Endothelial cell (in vitro differentiated cells): ENCODE measurements around the gene ISOC2. TPM values are rescaled to one million over a fixed set of nuclear protein-coding genes. Genes with fewer than 3 reads are reported as not detected.

Experiments used
- DNase-seq: peaks from one replicate; pipeline ENCODE4 v3.0.0; 2021; ENCODE audit warnings: low spot score
- H3K27ac Mint-ChIP-seq: one replicate; pipeline ENCODE4 v1.8.0; 2021; ENCODE audit warnings: mixed read lengths, inconsistent platforms; ENCODE audit not compliant: unreplicated experiment
- H3K27me3 Mint-ChIP-seq: one replicate; pipeline ENCODE4 v1.8.0; 2021; ENCODE audit warnings: mild to moderate bottlenecking, moderate library complexity, mixed read lengths, inconsistent platforms; ENCODE audit not compliant: unreplicated experiment
- H3K36me3 Mint-ChIP-seq: one replicate; pipeline ENCODE4 v1.8.0; 2021; ENCODE audit warnings: mild to moderate bottlenecking, low read depth, mixed read lengths, inconsistent platforms; ENCODE audit not compliant: unreplicated experiment
- H3K4me1 Mint-ChIP-seq: one replicate; pipeline ENCODE4 v1.8.0; 2021; ENCODE audit warnings: mild to moderate bottlenecking, mixed read lengths, inconsistent platforms; ENCODE audit not compliant: unreplicated experiment
- H3K4me3 Mint-ChIP-seq: one replicate; pipeline ENCODE4 v1.8.0; 2021; ENCODE audit warnings: mild to moderate bottlenecking, mixed read lengths, inconsistent platforms; ENCODE audit not compliant: unreplicated experiment
- H3K9me3 Mint-ChIP-seq: one replicate; pipeline ENCODE4 v1.8.0; 2021; ENCODE audit warnings: mixed read lengths, inconsistent platforms; ENCODE audit not compliant: unreplicated experiment
- total RNA-seq: library from RNA; stranded (reverse); fragmentation: NEBNext Ultra II Directional; extraction: Animal tissue kit (Norgen Biotek cat#: 25700); gene quantifications from one replicate; pipeline ENCODE4 v1.2.1, GENCODE V29; 2021; ENCODE audit not compliant: unreplicated experiment
- TF ChIP-seq, protein P1 (sequence below): fragments of 200-600 bp; sonication (generic); IDR thresholded peaks from one replicate; pipeline ENCODE4 v1.5.0; 2021; ENCODE audit warnings: antibody characterized with exemption; ENCODE audit not compliant: unreplicated experiment

Gene ISOC2
- total RNA-seq, 1 donor from 2014 or later = 20.2 TPM

DNA sequence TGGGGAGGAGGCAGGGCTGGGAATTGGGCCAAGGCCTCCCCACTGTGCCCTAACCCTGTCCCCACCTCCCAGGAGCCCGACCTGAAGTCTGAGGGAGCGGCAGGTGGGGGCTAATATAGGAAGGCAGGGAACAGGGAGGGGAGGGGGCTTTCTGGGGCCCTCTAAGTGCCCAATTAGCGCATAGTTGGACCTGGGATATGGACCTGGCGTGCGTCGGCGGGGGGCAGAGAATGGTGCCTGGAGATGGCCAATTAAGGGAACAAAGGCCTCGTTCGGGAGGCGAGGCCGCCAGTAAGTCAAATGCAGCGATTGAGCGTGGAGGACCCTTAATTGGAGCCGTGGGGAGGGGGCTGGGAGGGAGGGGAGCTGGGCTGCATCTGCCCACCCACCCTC is 3.2 kb upstream of the ISOC2 start, which contains the start of gene C19orf85:
Gene C19orf85 (minus strand): TSS at position 90 of the 393 bp plus-strand sequence. CDS start 197 bp downstream, outside the sequence.
- no peaks in the 10 kb centered on the region for H3K9me3 Mint-ChIP-seq
- H3K4me1 Mint-ChIP-seq = no peaks in the 10 kb centered on the region
- no peak for DNase-seq
- H3K36me3 Mint-ChIP-seq = no peaks in the 10 kb centered on the region
- H3K27me3 Mint-ChIP-seq = peaks cover 13% of the 10 kb centered on the region
- no peak within 1 kb of the TSS for H3K4me3 Mint-ChIP-seq
- TF ChIP-seq, protein P1, sequence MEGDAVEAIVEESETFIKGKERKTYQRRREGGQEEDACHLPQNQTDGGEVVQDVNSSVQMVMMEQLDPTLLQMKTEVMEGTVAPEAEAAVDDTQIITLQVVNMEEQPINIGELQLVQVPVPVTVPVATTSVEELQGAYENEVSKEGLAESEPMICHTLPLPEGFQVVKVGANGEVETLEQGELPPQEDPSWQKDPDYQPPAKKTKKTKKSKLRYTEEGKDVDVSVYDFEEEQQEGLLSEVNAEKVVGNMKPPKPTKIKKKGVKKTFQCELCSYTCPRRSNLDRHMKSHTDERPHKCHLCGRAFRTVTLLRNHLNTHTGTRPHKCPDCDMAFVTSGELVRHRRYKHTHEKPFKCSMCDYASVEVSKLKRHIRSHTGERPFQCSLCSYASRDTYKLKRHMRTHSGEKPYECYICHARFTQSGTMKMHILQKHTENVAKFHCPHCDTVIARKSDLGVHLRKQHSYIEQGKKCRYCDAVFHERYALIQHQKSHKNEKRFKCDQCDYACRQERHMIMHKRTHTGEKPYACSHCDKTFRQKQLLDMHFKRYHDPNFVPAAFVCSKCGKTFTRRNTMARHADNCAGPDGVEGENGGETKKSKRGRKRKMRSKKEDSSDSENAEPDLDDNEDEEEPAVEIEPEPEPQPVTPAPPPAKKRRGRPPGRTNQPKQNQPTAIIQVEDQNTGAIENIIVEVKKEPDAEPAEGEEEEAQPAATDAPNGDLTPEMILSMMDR = no peak
- no peak within 1 kb of the TSS for H3K27ac Mint-ChIP-seq

DNA sequence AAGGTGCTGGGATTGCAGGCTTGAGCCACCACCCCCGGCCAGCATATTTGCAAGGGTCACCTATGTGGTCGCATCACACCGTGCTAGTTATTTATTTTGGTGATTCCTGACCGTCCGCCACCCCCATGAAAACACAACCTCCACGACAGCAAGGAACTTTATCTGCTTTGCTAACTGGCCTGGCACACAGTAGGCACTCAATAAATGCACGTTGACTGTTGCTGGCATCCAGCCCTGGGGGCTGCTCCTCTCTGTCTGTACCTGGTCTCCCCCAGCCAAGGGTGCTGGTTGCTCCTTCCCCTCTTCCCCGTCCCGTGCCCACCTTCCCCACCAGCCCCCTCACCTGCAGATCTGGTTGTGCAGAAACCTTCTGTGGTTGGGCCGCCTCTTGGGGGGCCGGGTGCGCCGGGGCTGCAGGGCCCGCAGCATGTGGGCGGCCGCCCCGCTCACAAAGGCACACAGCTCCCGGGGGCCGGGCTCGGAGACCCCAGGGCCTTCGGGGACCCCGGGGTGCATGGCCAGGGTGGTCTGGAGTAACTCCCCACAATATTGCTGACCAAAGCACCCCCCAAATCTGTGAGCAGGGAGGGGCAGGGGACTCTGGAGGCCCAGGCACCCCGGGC is 2.7 kb upstream of the ISOC2 start:
- Mint-ChIP-seq H3K4me1 (no peaks in the 10 kb centered on the region), H3K27me3 (peaks cover 13% of the 10 kb centered on the region), H3K9me3 (no peaks in the 10 kb centered on the region), H3K27ac (no peak overlapping the region), H3K4me3 (no peak overlapping the region), H3K36me3 (no peaks in the 10 kb centered on the region)
- TF ChIP-seq, protein P1 = no peak
- DNase-seq = no peak

DNA sequence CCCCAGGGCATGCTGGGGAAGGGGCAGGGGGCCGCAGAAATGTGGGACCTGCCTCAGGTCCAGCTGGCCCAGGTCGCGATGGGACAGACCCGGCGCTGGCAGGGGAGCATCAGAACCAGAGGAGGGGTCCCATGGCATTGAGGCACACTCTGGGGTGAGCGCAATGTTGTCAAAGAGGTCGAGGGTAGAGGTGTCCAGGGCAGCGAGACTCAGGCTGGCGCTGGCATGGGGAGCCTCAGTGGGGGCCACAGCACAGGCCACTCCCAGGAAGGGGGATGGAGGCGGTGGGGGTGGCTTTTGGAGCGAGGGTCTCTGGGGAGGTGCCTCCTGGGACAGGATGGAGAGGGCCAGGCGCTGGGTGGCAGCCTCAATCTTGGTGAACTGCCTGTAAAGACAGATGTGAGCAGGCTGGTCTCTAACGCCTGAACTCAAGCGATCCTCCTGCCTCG is 2.2 kb upstream of the ISOC2 start:
- H3K4me3 Mint-ChIP-seq = no peak overlapping the region
- no peaks in the 10 kb centered on the region for H3K9me3 Mint-ChIP-seq
- no peak overlapping the region for H3K27ac Mint-ChIP-seq
- peaks cover 13% of the 10 kb centered on the region for H3K27me3 Mint-ChIP-seq
- H3K36me3 Mint-ChIP-seq = no peaks in the 10 kb centered on the region
- DNase-seq = no peak
- H3K4me1 Mint-ChIP-seq = no peaks in the 10 kb centered on the region
- TF ChIP-seq, protein P1 = no peak

DNA sequence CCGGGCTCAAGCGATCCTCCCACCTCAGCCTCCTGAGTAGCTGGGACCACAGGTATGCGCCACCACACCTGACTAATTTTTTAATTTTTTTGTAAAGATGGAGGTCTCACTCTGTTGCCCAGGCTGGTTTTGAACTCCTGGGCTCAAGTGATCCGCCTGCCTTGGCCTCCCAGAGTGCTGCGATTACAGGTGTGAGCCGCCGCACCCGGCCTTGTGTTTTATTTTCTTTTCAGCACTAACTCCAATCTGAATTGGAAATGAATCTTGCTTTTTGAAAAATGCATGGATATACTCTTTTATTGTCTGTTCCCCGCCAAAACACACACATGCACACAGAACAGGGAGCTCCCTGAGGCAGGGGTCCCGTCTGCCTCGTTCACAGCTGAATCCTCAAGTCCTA is 1.3 kb upstream of the ISOC2 start:
- Mint-ChIP-seq H3K9me3 (no peaks in the 10 kb centered on the region), H3K4me1 (no peaks in the 10 kb centered on the region), H3K27me3 (peaks cover 13% of the 10 kb centered on the region), H3K27ac (no peak overlapping the region), H3K36me3 (no peaks in the 10 kb centered on the region), H3K4me3 (peak overlapping the region; percentile 70)
- DNase-seq = no peak
- TF ChIP-seq, protein P1 = no peak

DNA sequence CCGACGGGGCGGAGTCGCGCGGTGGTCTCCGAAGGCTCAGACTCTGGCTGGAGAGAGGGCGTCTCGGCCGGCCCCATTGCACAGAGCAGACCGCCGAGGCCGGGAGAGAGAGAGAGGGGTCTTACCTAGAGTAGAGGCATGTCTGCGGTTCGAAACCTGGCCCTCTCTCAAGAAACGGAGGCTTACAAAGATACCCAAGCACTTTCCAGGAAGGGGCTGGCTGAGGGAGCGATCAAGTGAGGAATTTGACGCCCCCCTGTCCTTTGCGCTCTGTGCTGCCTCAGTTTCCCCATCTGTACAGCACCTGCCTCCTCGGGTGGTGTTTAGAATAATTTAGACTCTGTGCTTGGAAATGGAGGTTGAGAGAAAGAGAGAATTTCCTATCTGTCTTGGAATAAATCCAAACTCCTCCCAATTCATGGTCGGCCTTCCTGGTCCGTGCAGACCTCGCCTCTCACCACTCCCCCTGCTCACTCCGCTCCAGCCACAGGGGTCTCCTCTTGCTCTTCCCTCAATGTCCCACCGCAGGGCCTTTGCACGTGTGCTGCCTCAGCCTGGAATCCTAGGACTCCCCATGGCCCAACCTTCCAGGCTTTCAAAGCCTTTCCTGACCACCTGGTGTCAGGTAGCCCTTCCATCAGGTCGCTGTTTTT is 658 bp upstream of the ISOC2 start:
- H3K27ac Mint-ChIP-seq = no peak overlapping the region

More for the DNA sequence above, 658 bp upstream of the ISOC2 start:
- Mint-ChIP-seq H3K36me3 (no peaks in the 10 kb centered on the region), H3K4me1 (no peaks in the 10 kb centered on the region), H3K4me3 (peak overlapping the region; percentile 90), H3K9me3 (no peaks in the 10 kb centered on the region), H3K27me3 (peaks cover 12% of the 10 kb centered on the region)
- TF ChIP-seq, protein P1 = no peak
- DNase-seq = no peak
